HG02759 (cell line): ENCODE measurements around the gene ASH1L.
"Not testable (repeated sequence)": the region's sequence is repeated elsewhere in the genome, so short reads cannot be mapped to it uniquely, and the experiment has no call there.

Experiments used
- ATAC-seq: cut with Tn5 transposase; IDR thresholded peaks from one replicate; pipeline ENCODE4 v1.9.1; 2021; ENCODE audit warnings: mild to moderate bottlenecking, moderate library complexity; ENCODE audit not compliant: unreplicated experiment

ASH1L gene

DNA sequence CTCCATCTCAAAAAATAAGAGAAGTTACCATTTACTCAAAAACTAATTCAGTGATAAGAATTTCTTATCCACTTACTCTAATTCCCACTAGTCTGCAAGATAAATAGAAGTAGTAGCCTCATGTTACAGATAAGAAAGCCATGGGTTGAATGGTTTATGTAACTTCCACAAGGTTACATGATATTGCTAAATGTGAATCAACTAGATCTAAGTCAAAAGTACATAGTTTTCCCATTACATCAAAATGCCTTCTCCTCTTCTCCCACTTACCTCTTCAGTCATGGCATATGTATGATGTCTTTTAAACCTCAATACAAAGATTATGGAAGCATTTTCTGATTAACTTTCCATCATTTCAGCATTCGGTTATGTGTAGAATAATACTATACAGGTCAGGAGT, 108.5 kb downstream of the ASH1L start:
- no peak for ATAC-seq

DNA sequence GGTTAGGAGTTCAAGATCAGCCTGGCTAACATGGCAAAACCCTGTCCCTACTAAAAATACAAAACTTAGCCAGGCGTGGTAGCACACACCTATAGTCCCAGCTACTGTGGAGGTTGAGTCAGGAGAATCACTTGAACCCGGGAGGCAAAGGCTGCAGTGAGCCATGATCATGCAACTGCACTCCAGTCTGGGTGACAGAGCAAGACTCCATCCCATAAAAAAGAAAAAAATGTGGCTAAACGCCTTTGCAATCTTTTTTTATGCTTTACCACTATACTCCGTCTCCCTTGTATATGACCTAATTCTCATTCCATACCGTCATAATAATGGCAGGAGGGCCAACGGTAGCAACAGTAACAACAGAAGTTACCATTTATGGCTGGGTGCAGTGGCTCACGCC, 109.5 kb downstream of the ASH1L start:
- ATAC-seq, result no peak

DNA sequence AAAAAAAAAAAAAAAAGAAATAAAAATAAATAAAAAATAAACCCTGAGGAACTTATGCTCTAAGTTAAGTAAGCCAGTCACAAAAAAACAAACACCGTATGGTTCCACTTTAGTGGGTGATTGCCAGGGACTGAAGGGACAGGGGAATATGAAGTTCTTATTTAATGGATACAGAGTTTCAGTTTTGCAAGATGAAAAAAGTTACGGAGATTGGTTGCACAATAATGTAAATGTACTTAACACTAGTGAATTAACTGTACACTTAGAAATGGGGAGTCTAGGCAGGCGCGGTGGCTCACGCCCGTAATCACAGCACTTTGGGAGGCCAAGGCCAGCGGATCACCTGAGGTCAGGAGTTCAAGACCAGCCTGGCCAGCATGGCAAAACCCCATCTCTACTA, 111.4 kb downstream of the ASH1L start:
- ATAC-seq, result no peak

DNA sequence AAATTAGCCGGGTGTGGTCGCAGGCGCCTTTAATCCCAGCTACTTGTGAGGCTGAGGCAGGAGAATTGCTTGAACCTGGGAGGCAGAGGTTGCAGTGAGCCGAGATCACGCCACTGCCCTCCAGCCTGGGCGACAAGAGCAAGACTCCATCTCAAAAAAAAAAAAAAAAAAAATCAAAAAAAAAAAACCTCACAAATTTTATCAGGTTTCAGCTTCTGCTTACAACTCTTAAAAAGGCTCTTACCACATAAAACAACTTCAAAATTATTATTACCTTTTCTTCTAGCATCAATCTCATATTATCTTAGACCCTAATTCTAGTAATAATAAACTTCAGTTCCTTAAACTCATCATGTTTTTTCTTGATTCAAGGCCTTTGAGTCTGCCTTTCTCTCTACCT, 120.2 kb downstream of the ASH1L start:
- not testable (repeated sequence) for ATAC-seq

DNA sequence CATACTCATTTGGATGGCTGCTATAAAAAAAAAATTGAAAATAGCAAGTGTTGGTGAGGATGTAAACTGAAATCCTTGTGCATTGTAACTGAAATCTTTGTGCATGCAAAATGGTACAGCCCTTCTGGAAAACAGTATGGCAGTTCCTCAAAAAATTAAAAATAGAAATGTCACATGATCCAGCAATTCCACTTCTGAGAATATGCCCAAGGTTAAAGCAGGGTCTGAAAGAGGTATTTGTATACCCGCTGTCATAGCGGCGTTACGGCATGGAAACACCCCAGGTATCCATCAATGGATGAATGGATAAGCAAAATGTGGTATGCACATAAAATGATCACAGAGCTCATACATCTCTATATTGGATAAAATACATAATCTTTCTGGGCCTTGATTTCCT, 125.2 kb downstream of the ASH1L start:
- ATAC-seq, result no peak

DNA sequence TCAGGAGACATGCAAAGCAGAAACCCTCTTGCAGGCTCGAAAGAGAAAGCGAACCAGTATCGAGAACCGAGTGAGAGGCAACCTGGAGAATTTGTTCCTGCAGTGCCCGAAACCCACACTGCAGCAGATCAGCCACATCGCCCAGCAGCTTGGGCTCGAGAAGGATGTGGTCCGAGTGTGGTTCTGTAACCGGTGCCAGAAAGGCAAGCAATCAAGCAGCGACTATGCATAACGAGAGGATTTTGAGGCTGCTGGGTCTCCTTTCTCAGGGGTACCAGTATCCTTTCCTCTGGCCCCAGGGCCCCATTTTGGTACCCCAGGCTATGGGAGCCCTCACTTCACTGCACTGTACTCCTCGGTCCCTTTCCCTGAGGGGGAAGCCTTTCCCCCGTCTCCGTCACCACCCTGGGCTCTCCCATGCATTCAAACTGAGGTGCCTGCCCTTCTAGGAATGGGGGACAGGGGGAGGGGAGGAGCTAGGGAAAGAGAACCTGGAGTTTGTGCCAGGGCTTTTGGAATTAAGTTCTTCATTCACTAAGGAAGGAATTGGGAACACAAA, 128.7 kb downstream of the ASH1L start:
- not testable (repeated sequence) for ATAC-seq

DNA sequence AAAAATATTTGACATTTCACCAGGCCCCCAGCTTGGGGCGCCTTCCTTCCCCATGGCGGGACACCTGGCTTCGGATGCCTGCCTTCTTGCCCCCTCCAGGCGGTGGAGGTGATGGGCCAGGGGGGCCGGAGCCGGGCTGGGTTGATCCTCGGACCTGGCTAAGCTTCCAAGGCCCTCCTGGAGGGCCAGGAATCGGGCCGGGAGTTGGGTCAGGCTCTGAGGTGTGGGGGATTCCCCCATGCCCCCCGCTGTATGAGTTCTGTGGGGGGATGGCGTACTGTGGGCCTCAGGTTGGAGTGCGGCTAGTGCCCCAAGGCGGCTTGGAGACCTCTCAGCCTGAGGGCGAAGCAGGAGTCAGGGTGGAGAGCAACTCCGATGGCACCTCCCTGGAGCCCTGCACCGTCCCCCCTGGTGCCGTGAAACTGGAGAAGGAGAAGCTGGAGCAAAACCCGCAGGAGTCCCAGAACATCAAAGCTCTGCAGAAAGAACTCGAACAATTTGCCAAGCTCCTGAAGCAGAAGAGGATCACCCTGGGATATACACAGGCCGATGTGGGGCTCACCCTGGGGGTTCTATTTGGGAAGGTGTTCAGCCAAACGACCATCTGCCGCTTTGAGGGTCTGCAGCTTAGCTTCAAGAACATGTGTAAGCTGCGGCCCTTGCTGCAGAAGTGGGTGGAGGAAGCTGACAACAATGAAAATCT, 129.3 kb downstream of the ASH1L start:
- ATAC-seq, result not testable (repeated sequence)

DNA sequence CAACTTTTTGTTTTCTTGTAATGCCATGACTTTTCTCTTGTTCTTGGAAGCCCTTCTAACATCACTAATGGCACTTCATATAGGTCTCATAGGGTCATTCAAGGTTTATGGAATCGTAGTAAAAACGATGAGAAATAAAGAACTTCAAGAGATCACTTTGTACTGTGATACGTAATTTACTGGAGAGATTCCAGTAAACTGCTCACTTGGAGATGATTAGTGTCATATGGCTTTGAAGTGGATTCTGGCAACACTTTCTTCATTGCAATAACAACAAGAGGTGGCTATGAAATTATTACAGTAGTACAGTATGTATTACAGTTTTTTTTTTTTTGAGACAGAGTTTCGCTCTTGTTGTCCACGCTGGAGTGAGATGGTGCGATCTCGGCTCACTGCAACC, 138.5 kb downstream of the ASH1L start:
- no peak for ATAC-seq

DNA sequence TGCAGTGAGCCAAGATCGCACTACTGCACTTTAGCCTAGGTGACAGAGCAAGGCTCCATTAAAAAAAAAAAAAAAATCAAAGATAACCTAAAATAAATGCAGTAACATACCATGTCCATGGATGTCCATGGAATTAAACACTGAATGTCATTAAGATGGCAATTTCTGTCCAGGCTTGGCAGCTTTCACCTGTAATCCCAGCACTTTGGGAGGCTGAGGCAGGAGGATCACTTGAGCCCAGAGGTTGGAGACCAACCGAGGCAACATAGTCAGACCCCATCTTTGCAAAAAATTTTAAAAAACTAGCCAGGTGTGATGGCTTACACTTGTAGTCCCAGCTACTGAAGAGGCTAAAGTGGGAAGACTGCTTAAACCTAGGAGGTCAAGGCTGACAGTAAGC, 141.8 kb downstream of the ASH1L start:
- ATAC-seq, result no peak

DNA sequence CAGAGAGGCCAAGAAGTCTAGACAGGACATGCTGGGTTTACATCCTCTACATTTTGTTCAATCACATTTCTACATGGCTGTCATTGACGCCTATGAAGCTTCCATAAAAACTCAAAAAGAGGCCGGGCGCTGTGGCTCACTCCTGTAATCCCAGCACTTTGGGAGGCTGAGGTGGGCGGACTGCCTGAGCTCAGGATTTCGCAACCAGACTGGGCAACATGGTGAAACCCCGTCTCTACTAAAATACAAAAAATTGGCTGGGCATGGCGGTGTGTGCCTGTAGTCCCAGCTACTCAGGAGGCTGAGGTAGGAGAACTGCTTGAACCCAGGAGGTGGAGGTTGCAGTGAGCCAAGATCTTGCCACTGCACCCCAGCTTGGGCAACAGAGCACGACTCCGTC, 150.8 kb downstream of the ASH1L start:
- ATAC-seq, result not testable (repeated sequence)

DNA sequence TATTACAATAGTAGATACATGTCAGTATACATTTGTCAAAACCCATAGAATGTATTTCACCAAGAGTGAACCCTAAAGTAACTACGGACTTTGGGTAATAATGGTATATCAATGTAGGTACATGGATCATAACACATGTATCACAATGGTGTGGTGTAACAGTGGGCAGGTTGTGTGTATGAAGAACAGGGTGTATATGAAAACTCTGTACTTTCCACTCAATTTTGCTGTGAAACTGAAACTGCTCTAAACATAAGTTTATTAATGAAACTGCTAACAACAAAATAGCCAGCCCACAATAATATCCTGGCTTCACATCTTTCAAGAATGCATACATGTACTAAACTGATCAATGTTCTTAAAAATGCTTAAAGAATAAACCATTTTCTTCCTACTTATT, 151.7 kb downstream of the ASH1L start:
- no peak for ATAC-seq

DNA sequence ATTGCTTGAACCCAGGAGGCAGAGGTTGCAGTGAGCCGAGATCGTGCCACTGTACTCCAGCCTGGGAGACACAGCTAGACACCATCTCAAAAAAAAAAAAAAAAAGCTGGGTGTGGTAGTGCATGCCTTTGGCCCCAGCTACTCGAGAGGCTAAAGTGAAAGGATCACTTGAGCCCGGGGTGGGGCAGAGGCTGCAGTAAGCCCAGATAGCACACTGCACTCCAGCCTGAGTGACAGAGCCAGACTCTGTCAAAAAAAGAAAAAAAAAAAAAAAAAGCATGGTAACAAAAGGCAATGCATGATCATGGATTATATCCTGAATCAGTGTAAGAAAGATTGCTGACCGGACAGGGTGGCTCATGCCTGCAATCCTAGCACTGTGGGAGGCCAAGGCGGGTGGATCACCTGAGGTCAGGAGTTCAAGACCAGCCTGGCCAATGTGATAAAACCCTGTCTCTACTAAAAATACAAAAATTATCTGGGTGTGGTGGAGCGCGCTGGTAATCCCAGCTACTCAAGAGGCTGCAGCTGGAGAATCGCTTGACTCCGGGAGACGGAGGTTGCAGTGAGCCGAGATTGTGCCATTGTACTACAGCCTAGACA, 165.6 kb downstream of the ASH1L start:
- no peak for ATAC-seq

DNA sequence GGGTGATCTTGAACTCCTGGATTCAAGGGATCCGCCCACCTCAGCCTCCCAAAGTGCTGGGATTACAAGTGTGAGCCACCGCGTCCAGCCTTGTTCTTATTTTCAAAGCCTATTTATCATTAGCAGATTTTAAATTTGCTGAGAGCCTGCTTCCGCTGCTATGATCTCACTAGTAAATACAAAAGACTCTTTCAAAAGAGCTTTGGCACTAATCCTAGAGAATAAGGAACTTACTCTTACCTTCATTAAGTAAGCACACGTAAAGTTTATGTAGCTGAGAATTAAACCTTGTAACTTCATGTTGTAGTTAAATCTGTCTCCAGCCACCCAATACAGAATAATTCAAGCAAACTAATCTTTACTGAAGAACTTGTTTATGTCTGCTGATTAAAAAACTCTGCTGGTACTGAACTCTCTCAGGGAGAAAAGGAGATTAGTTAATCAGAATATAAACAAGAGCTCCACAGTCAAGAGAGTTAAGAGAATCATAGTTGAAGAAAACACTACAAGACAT, 169.6 kb downstream of the ASH1L start:
- ATAC-seq, result no peak

DNA sequence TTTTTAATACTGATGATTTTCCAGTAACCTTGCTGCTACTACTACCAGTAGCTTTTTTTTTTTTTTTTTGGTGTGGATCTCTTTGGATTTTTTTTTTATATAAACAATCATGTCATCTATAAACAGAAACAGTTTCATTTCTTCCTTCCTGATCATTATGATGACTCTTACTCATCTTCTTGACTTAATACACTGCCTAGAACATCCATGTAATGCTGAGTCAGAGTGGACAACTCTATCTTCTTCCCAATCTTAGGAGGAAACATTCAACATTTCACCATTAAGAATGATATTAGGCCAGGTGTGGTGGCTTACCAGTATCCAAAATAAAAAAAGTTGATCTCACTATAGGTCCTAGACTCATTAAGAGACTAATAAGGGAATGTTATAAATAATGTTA, 172.8 kb downstream of the ASH1L start:
- no peak for ATAC-seq

DNA sequence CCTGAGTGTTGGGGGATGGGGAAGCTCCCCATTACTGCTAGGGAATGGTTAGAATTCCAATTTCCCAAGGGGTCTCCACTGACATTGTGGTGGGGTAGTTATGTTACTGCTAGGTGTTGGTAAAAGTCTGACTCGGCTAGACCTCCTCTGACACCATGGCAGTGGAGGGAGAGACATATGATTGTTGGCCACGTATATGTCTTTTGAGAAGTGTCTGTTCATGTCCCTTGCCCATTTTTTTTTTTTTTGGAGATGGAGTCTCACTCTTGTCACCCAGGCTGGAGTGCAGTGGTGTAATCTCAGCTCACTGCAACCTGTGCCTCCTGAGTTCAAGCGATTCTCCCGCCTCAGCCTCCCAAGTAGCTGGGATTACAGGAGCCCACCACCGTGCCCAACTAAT, 176.8 kb downstream of the ASH1L start:
- ATAC-seq, result not testable (repeated sequence)

DNA sequence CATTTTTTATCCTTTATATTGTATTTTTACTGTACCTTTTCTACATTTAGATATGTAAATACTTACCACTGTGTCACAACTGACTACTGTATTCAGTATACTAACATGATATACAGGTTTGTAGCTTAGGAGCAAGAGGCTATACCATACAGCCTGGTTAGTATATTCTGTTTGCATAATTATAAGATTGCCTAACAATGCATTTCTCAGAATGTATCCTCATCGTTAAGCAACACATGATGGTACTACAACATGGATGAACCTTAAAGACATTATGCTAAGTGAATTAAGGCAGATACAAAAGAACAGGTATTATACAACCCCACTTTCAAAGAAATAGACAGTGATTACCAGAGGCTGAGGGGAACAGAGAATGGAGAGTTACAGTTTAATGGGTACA, 179.2 kb downstream of the ASH1L start:
- ATAC-seq, result no peak

DNA sequence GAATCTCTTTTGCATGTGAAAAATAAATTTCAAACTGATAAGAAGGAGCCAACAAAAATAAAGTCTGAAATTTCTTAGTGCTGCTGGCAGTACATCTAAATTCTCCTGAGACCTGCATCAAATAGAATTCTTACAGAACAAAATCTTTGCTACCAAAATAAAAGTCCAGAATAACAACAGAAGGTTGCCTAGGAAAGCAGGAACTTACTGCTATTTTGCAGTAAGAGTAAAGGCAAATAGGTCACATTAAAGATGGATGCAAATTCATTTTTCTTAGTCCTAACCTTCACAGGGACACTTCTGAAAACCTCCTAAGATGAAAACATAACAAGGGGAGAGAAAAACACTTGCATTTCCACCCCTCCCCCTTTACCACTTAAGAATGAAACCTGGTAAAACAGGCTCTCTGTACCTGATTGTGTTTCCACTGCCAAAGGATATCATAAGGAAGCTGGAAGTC, 182.9 kb downstream of the ASH1L start:
- no peak for ATAC-seq

DNA sequence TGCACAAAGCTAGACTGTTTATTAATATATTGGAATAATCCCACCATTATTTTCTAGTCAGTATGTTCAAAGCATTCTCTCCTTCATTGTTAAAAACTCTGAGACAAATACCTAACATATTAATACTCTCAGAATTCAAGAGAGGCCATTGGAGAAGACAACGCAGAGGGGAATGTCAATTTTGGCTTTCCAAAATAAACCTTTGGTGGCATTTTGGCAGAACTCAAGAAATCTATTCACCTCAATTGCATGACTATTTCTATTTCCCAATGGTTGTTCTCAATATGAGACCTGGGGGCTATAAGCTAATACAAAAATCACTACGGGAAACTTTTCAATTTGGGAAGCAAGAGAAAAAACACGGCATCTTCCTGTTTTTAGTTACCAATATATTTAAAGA, 183.4 kb downstream of the ASH1L start:
- no peak for ATAC-seq

DNA sequence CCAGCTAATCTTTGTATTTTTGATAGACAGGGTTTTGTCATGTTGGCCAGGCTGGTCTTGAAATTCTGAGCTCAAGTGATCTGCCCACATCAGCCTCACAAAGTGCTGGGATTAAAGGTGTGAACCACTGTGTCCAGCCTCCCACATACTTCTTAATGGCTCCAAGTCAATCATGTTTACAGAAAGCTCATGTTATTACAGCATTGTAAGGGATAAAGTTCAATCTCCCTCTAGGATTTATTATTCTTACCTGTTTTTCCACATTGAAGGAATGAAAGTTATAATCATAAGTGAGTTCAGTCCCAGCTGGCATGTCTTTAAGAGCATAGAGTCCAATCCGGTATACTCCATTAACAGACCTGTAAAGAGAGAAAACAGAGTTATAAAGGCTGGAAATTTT, 202.6 kb downstream of the ASH1L start:
- no peak for ATAC-seq

DNA sequence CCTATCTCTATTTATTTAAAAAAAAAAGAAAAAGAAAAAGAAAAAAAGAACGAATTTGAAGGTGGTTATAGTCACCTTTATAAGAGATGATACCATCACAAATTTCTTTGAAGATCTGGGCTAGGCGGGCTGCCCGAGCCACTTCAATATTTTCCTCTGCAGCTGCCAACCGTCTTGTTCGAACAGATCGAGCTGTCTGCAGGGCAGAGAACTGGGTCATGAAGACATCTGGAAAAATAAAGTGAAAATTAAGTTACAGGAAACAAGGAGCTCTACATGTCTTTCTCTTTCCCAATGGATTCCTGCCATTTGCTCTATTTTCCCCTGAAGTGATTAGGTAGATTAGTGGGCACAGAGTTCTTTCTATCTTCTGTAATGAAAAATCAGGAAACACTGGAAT, 210.0 kb downstream of the ASH1L start:
- no peak for ATAC-seq

DNA sequence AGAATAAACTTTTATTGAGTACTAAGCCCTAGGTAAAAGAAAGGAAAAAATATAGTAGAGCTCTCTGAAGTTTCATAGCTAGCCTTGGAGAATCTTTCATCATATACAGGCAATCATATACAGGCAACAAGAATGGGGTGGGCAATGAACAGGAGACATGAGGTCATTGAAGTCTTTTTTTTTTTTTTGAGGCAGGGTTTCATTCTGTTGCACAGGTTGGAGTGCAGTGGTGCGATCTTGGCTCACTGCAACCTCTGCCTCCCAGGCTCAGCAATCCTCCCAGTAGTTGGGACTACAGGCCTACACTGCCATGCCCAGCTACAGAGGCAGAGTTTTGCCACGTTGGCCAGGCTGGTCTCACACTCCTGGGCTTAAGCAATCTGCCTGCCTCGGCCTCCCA, 219.8 kb downstream of the ASH1L start:
- ATAC-seq, result no peak

DNA sequence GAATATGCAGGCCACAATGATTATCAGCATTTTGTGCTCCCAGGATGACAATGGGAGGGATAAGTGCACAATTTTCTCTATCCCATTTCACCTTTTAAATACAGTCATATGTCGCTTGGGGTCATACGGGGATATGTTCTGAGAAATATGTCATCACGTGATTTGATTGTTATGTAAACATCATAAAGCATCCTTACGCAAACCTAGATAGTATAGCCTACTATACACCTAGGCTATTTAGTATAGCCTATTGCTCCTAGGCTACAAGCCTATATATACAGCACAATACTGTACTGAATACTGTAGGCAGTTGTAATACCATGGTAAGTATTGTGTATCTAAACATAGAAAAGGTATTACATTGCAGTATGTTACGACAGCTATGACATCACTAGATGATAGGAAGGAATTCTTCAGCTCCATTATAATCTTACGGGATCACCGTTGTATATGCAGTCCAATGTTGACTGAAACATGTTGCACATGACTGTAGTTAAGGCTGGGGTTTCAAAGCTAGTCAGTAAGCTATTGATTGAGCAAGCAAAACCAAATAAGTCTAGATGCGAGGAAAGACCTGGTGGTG, 223.0 kb downstream of the ASH1L start:
- ATAC-seq, result no peak
